Keratinocyte (primary cell): ENCODE results near the gene DCDC2C. TPM values are rescaled to one million over a fixed set of nuclear protein-coding genes. Genes with fewer than 3 reads are reported as not detected.

Source experiments
- DNase-seq: peaks from one replicate; pipeline ENCODE4 v3.0.0-alpha.2; 2011; ENCODE audit warnings: low read depth, missing footprints, low spot score
- FAIRE-seq: peaks from 2 replicates; lab custom pipeline; 2011; peaks lifted over from hg19 to GRCh38; lab: Jason Lieb, UNC
- H2AFZ ChIP-seq: 2 replicates; pipeline ENCODE4 v1.6.0; 2012; ENCODE audit warnings: low read length, control low read depth, inconsistent platforms; ENCODE audit not compliant: control insufficient read depth
- H3K27ac ChIP-seq: 2 replicates; pipeline ENCODE4 v1.5.1; 2011; ENCODE audit warnings: low read length; ENCODE audit not compliant: control insufficient read depth, insufficient read depth
- H3K27me3 ChIP-seq: 3 replicates; pipeline ENCODE4 v1.6.0; 2011; ENCODE audit warnings: low read length; ENCODE audit not compliant: control insufficient read depth, insufficient read depth; ENCODE audit errors: extremely low read depth
- H3K36me3 ChIP-seq, 2 experiments: 2 replicates in 1 of 2; 3 replicates in 1 of 2; pipeline ENCODE4 v1.5.1; 2011; ENCODE audit warnings: low read length in 2 of 2, mild to moderate bottlenecking in 1 of 2; ENCODE audit not compliant: control insufficient read depth in 2 of 2, insufficient read depth in 2 of 2; ENCODE audit errors: extremely low read depth in 1 of 2
- H3K4me1 ChIP-seq: 3 replicates; pipeline ENCODE4 v1.5.1; 2011; ENCODE audit warnings: low read length; ENCODE audit not compliant: control insufficient read depth, insufficient read depth; ENCODE audit errors: extremely low read depth
- H3K4me2 ChIP-seq: 3 replicates; pipeline ENCODE4 v1.6.0; 2011; ENCODE audit warnings: low read depth, low read length; ENCODE audit not compliant: control insufficient read depth, insufficient read depth; ENCODE audit errors: extremely low read depth
- H3K4me3 ChIP-seq, 3 experiments: fragments of 200-600 bp in 1 of 3; sonication (generic) in 1 of 3; 2 replicates in 2 of 3; 3 replicates in 1 of 3; pipeline ENCODE4 v1.5.1; 2011 to 2016; ENCODE audit warnings: low read length in 3 of 3, mild to moderate bottlenecking in 3 of 3, control low read depth in 2 of 3, inconsistent platforms in 1 of 3, low read depth in 1 of 3, mixed read lengths in 1 of 3, mixed run types in 1 of 3, moderate library complexity in 1 of 3; ENCODE audit not compliant: control insufficient read depth in 2 of 3, insufficient read depth in 2 of 3; ENCODE audit errors: extremely low read depth in 1 of 3
- H3K79me2 ChIP-seq: 2 replicates; pipeline ENCODE4 v1.6.0; 2012; ENCODE audit warnings: low read length; ENCODE audit not compliant: control insufficient read depth, insufficient read depth
- H3K9ac ChIP-seq: 3 replicates; pipeline ENCODE4 v1.6.0; 2011; ENCODE audit warnings: low read length; ENCODE audit not compliant: control insufficient read depth, insufficient read depth; ENCODE audit errors: extremely low read depth
- H3K9me1 ChIP-seq: 3 replicates; pipeline ENCODE4 v1.6.0; 2011; ENCODE audit warnings: low read length; ENCODE audit not compliant: control insufficient read depth, insufficient read depth; ENCODE audit errors: extremely low read depth
- H3K9me3 ChIP-seq: 2 replicates; pipeline ENCODE4 v1.5.1; 2012; ENCODE audit warnings: low read depth, low read length; ENCODE audit not compliant: control insufficient read depth
- H4K20me1 ChIP-seq: 3 replicates; pipeline ENCODE4 v1.6.0; 2011; ENCODE audit warnings: low read length; ENCODE audit not compliant: control insufficient read depth, insufficient read depth; ENCODE audit errors: extremely low read depth
- CTCF ChIP-seq, 3 experiments: IDR thresholded peaks in 1 of 3; conservative IDR thresholded peaks in 1 of 3; optimal IDR thresholded peaks in 1 of 3; 2 replicates in 2 of 3; 3 replicates in 1 of 3; pipeline versions ENCODE3 to v1.5.1; 2011; ENCODE audit warnings: low read length in 3 of 3, mild to moderate bottlenecking in 3 of 3, moderate library complexity in 2 of 3, control low read depth in 1 of 3, inconsistent platforms in 1 of 3; ENCODE audit not compliant: insufficient read depth in 2 of 3; ENCODE audit errors: extremely low read depth in 1 of 3
- EZH2 ChIP-seq: IDR thresholded peaks from one replicate; pipeline ENCODE4 v1.6.1; 2012; ENCODE audit warnings: inconsistent platforms, mild to moderate bottlenecking, low read length, moderate library complexity
- dilution Hi-C: fragments of 300-500 bp; cut with MboI; formaldehyde crosslinking; loops from one replicate; pipeline ENCODE4 v1.7.0; 2020; ENCODE audit warnings: low sequenced_read_pairs; ENCODE audit not compliant: extremely low pct_ligation_motif_present
- polyA plus RNA-seq, 5 experiments: library from polyadenylated mRNA; depleted of rRNA in 3 of 5; stranded (reverse) in 3 of 5; stranded (forward) in 1 of 5; unstranded in 1 of 5; fragments of >200 nt; gene quantifications; 1 replicate in 1 of 5; 2 replicates in 3 of 5; 3 replicates in 1 of 5; pipeline versions ENCODE4 v1.2.1 to v1.2.3, GENCODE V29; 2011 to 2012; ENCODE audit warnings: missing spikeins in 2 of 5, low read depth in 1 of 5, low replicate concordance in 1 of 5

Gene DCDC2C
- polyA plus RNA-seq, 1 donor (not counting 4 experiments of a cell fraction or from before 2014, with no cell fraction given), result not detected

GRCh38 chr2:3728104-3729054 is 25.0 kb downstream of the DCDC2C start:
- H3K9me1 ChIP-seq, result no peaks in the 10 kb centered on the region
- H3K9me3 ChIP-seq, result no peaks in the 10 kb centered on the region
- H4K20me1 ChIP-seq, result no peaks in the 10 kb centered on the region
- no peak overlapping the region for H3K27ac ChIP-seq
- H2AFZ ChIP-seq, result peak overlapping the region; percentile 17
- TF ChIP-seq CTCF (optimal IDR thresholded peaks at IDR 0.05 in 1 of 3, IDR thresholded peaks at IDR 0.05 in 1 of 3, conservative IDR thresholded peaks at IDR 0.05 in 1 of 3; ENCODE audit: extremely low read depth in 1 of 3, insufficient read depth in 2 of 3, low read length in 3 of 3) (peak; percentile 6 to 55 (median 50)), EZH2 (no peak)
- H3K27me3 ChIP-seq, result no peaks in the 10 kb centered on the region
- H3K79me2 ChIP-seq, result no peaks in the 10 kb centered on the region
- FAIRE-seq (no peak), DNase-seq (no peak)
- H3K4me1 ChIP-seq, result peaks cover 6% of the 10 kb centered on the region
- dilution Hi-C loops, result no loop called here
- no peak overlapping the region for H3K9ac ChIP-seq
- H3K36me3 ChIP-seq, result no peaks in the 10 kb centered on the region
- H3K4me3 ChIP-seq, result no peak overlapping the region
- peak overlapping the region; percentile 31 for H3K4me2 ChIP-seq

- dilution Hi-C loops, result no loop called here
- Histone ChIP-seq H3K9me1 (no peaks in the 10 kb centered on the region), H3K27me3 (no peaks in the 10 kb centered on the region), H4K20me1 (no peaks in the 10 kb centered on the region), H3K4me2 (no peak overlapping the region), H3K36me3 (no peaks in the 10 kb centered on the region), H2AFZ (no peak overlapping the region), H3K9ac (no peak overlapping the region), H3K27ac (no peak overlapping the region), H3K4me1 (peaks cover 6% of the 10 kb centered on the region), H3K9me3 (no peaks in the 10 kb centered on the region), H3K79me2 (no peaks in the 10 kb centered on the region), H3K4me3 (no peak overlapping the region)
- no peak for TF ChIP-seq CTCF (optimal IDR thresholded peaks at IDR 0.05 in 1 of 3, IDR thresholded peaks at IDR 0.05 in 1 of 3, conservative IDR thresholded peaks at IDR 0.05 in 1 of 3; ENCODE audit: extremely low read depth in 1 of 3, insufficient read depth in 2 of 3, low read length in 3 of 3)
- no peak for TF ChIP-seq EZH2
- DNase-seq (no peak), FAIRE-seq (no peak)
These were observed 25.7 kb downstream of the DCDC2C start for GRCh38 chr2:3729055-3729448.
